HepG2 (cell line): ENCODE results near the gene SRCAP. TPM values are rescaled to one million over a fixed set of nuclear protein-coding genes. Genes with fewer than 3 reads are reported as not detected.
A peak's percentile ranks its signal among the peaks of the same experiment; 100 is the strongest.

Source experiments
- AFF4 ChIP-seq: sonication (generic); formaldehyde crosslinking; IDR thresholded peaks from 2 replicates; pipeline ENCODE4 v1.4.0; 2020; ENCODE audit warnings: missing genetic modification reagents
- ASH2L ChIP-seq: fragments of 300-600, 200-600 bp; sonication (generic); IDR thresholded peaks from 2 replicates; pipeline ENCODE4 v1.7.0; 2017; ENCODE audit warnings: low read depth, mild to moderate bottlenecking, moderate library complexity, mixed read lengths, low read length; ENCODE audit not compliant: insufficient read length
- ELF3 ChIP-seq: IDR thresholded peaks from 2 replicates; pipeline ENCODE4 v1.6.1; 2016; ENCODE audit warnings: missing genetic modification reagents, missing compliant biosample characterization
- FOXJ3 ChIP-seq: sonication (generic); formaldehyde crosslinking; IDR thresholded peaks from 2 replicates; pipeline ENCODE4 v1.4.0; 2020; ENCODE audit warnings: missing genetic modification reagents, mild to moderate bottlenecking, borderline replicate concordance
- GTF3A ChIP-seq: sonication (generic); formaldehyde crosslinking; conservative IDR thresholded peaks from 2 replicates; pipeline ENCODE4 v1.4.0; 2020; ENCODE audit warnings: mild to moderate bottlenecking, missing genetic modification reagents
- HNRNPH1 ChIP-seq: fragments of 200-400 bp; formaldehyde crosslinking; optimal IDR thresholded peaks from 2 replicates; pipeline ENCODE3; 2017; ENCODE audit warnings: mild to moderate bottlenecking, low read depth, low read length
- HOXA9 ChIP-seq: sonication (generic); formaldehyde crosslinking; IDR thresholded peaks from 2 replicates; pipeline ENCODE4 v1.8.1; 2022; ENCODE audit warnings: missing genetic modification reagents, mild to moderate bottlenecking, moderate library complexity, borderline replicate concordance
- KLF9 ChIP-seq: IDR thresholded peaks from 2 replicates; pipeline ENCODE4 v1.6.1; 2016; ENCODE audit warnings: low read depth
- KMT2A ChIP-seq: sonication (generic); formaldehyde crosslinking; IDR thresholded peaks from 2 replicates; pipeline ENCODE4 v1.4.0; 2020; ENCODE audit warnings: missing genetic modification reagents
- MIER2 ChIP-seq: IDR thresholded peaks from 2 replicates; pipeline ENCODE4 v1.6.1; 2016; ENCODE audit warnings: missing biosample characterization, missing genetic modification reagents
- MXD3 ChIP-seq: IDR thresholded peaks from 2 replicates; pipeline ENCODE4 v1.6.1; 2016; ENCODE audit warnings: mild to moderate bottlenecking, missing biosample characterization, missing genetic modification reagents
- NCOA5 ChIP-seq: sonication (generic); formaldehyde crosslinking; IDR thresholded peaks from 2 replicates; pipeline ENCODE4 v1.4.0; 2020; ENCODE audit warnings: missing genetic modification reagents
- NCOR1 ChIP-seq: fragments of 200-600 bp; sonication (generic); IDR thresholded peaks from 2 replicates; pipeline ENCODE4 v1.7.0; 2017; ENCODE audit warnings: antibody characterized with exemption, low read length, borderline replicate concordance
- SMAD3 ChIP-seq: sonication (generic); formaldehyde crosslinking; IDR thresholded peaks from 2 replicates; pipeline ENCODE4 v1.4.0; 2020; ENCODE audit warnings: missing genetic modification reagents
- SUZ12 ChIP-seq: fragments of 150-350 bp; IDR thresholded peaks from 2 replicates; pipeline ENCODE4 v1.6.1; 2014; ENCODE audit warnings: low read depth, low read length
- SYNCRIP ChIP-seq: fragments of 200-400 bp; formaldehyde crosslinking; IDR thresholded peaks from 2 replicates; pipeline ENCODE4 v1.6.1; 2018; ENCODE audit warnings: mild to moderate bottlenecking, low read depth, low read length; ENCODE audit not compliant: insufficient read depth
- ZFP82 ChIP-seq: sonication (generic); formaldehyde crosslinking; IDR thresholded peaks from 2 replicates; pipeline ENCODE4 v1.5.1; 2020; ENCODE audit warnings: mild to moderate bottlenecking, missing genetic modification reagents, borderline replicate concordance
- ZIK1 ChIP-seq: sonication (generic); formaldehyde crosslinking; IDR thresholded peaks from 2 replicates; pipeline ENCODE4 v1.5.0; 2020; ENCODE audit warnings: mild to moderate bottlenecking, low read depth, missing genetic modification reagents, borderline replicate concordance
- ZNF17 ChIP-seq: sonication (generic); formaldehyde crosslinking; IDR thresholded peaks from 2 replicates; pipeline ENCODE4 v1.5.0; 2020; ENCODE audit warnings: mild to moderate bottlenecking, missing genetic modification reagents
- ZNF550 ChIP-seq: sonication (generic); formaldehyde crosslinking; IDR thresholded peaks from 2 replicates; pipeline ENCODE4 v1.4.0; 2020; ENCODE audit warnings: mild to moderate bottlenecking, missing genetic modification reagents, borderline replicate concordance
- ZNF569 ChIP-seq: sonication (generic); formaldehyde crosslinking; IDR thresholded peaks from 2 replicates; pipeline ENCODE4 v1.5.0; 2020; ENCODE audit warnings: mild to moderate bottlenecking, missing genetic modification reagents, moderate library complexity, borderline replicate concordance
- ZNF605 ChIP-seq: sonication (generic); formaldehyde crosslinking; IDR thresholded peaks from 2 replicates; pipeline ENCODE4 v1.8.0; 2022; ENCODE audit warnings: mild to moderate bottlenecking, missing genetic modification reagents
- ZNF709 ChIP-seq: sonication (generic); formaldehyde crosslinking; IDR thresholded peaks from 2 replicates; pipeline ENCODE4 v1.5.0; 2020; ENCODE audit warnings: mild to moderate bottlenecking, missing genetic modification reagents
- polyA plus RNA-seq, 8 experiments: library from polyadenylated mRNA; depleted of rRNA in 3 of 8; stranded (reverse) in 7 of 8; unstranded in 1 of 8; fragments of >200 nt; fragmentation: Illumina TruSeq in 4 of 8; extraction: Trizol in 4 of 8; gene quantifications; 2 replicates each; pipeline versions ENCODE4 v1.2.1 to v1.2.3, GENCODE V29; 2011 to 2016; ENCODE audit warnings: low read depth in 4 of 8, missing spikeins in 1 of 8, mixed read lengths in 1 of 8; ENCODE audit not compliant: insufficient read depth in 1 of 8
- total RNA-seq, 5 experiments: library from RNA; depleted of rRNA; stranded (reverse); fragments of >200 nt; fragmentation: Illumina TruSeq; extraction: Trizol; gene quantifications; 2 replicates each; pipeline ENCODE4 v1.2.3, GENCODE V29; 2016; ENCODE audit warnings: low read depth in 1 of 5
- TF ChIP-seq, protein P1 (sequence below): sonication (generic); formaldehyde crosslinking; IDR thresholded peaks from 2 replicates; pipeline ENCODE4 v1.4.0; 2020; ENCODE audit warnings: mild to moderate bottlenecking, missing genetic modification reagents

The SRCAP gene
- total and polyA plus RNA-seq, 2 of the 13 experiments (the other 11 are each of a cell fraction or from before 2014, with no cell fraction given) = 4.9 to 9.0 TPM

DNA sequence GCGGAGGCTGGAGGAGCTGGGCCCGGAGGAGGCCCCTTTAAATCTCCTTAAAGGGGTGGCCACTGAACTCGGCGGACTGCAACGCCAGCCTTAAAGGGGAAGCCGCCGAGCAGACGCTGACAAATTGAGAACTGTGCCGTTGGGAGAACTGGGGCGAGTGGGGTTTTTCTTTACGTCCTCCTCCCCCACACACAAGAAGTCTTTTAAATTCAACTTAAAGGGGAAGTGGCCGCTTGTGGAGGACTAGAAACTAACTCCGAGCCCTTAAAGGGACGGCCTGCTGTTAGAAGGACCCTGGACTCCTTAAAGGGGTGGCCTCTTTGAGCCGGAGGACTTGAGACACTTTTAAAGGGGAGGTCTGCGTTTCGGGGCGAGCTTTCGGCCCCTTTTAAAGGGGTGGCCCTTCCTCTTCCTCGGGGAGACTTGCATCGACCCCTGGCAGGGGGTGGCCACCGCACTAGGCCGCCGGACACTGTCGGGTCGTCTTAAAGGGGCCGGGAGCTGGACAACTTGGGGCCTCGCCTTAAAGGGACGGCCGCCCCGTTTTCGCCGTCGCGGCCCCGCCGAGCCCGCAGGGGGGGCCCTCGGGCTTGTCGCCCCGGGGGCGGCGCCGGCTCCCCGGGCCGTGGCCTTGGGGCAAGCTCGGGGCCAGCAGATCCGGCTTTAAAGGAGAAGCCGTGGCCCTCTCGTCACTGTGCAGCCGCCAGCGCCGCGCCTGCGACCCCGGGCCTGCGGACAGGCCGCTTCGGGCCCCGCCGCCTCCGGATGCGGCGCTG is 40.1 kb upstream of the SRCAP start (continued):
- no peak for TF ChIP-seq AFF4 (CRISPR knock-in tag)
- 0 out of 2 replicates have a peak, but pooled peaks have one; percentile 26 for TF ChIP-seq SMAD3
- TF ChIP-seq KMT2A (CRISPR knock-in tag) = no peak
- TF ChIP-seq KLF9 (CRISPR knock-in tag) = no peak
- no peak for TF ChIP-seq MXD3 (CRISPR knock-in tag)
- no peak for TF ChIP-seq MIER2
- no peak for TF ChIP-seq NCOR1
- no peak for TF ChIP-seq ZNF17 (CRISPR knock-in tag)
- TF ChIP-seq, protein P1, sequence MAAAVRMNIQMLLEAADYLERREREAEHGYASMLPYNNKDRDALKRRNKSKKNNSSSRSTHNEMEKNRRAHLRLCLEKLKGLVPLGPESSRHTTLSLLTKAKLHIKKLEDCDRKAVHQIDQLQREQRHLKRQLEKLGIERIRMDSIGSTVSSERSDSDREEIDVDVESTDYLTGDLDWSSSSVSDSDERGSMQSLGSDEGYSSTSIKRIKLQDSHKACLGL (CRISPR knock-in tag) = 0 out of 2 replicates have a peak, but pooled peaks have one; percentile 18
- TF ChIP-seq ZIK1 (CRISPR knock-in tag) = no peak
- TF ChIP-seq NCOA5 = no peak
- peak; percentile 95 for TF ChIP-seq ASH2L
- no peak for TF ChIP-seq ZNF550 (CRISPR knock-in tag)
- TF ChIP-seq ZNF709 = peak; percentile 38; the same call in 1 of the 2 replicates
- TF ChIP-seq SUZ12 = no peak
- TF ChIP-seq HOXA9 (CRISPR knock-in tag) = no peak
- TF ChIP-seq SYNCRIP = no peak
- no peak for TF ChIP-seq ZNF569 (CRISPR knock-in tag)
- TF ChIP-seq ELF3 (CRISPR knock-in tag) = no peak; the same call in 1 of the 2 replicates
- no peak; the same call in 1 of the 2 replicates for TF ChIP-seq ZNF605
- TF ChIP-seq HNRNPH1 = no peak
- no peak for TF ChIP-seq GTF3A
- no peak for TF ChIP-seq FOXJ3 (CRISPR knock-in tag)
- TF ChIP-seq ZFP82 (CRISPR knock-in tag) = 0 out of 2 replicates have a peak, but pooled peaks have one; percentile 66
